Measurements from ENCODE around the gene NR2F6.

GRCh38 chr19:17281391-17282304, 35.9 kb upstream of the NR2F6 start, which contains the start of gene ANKLE1:
- TF ChIP-seq, protein P1, sequence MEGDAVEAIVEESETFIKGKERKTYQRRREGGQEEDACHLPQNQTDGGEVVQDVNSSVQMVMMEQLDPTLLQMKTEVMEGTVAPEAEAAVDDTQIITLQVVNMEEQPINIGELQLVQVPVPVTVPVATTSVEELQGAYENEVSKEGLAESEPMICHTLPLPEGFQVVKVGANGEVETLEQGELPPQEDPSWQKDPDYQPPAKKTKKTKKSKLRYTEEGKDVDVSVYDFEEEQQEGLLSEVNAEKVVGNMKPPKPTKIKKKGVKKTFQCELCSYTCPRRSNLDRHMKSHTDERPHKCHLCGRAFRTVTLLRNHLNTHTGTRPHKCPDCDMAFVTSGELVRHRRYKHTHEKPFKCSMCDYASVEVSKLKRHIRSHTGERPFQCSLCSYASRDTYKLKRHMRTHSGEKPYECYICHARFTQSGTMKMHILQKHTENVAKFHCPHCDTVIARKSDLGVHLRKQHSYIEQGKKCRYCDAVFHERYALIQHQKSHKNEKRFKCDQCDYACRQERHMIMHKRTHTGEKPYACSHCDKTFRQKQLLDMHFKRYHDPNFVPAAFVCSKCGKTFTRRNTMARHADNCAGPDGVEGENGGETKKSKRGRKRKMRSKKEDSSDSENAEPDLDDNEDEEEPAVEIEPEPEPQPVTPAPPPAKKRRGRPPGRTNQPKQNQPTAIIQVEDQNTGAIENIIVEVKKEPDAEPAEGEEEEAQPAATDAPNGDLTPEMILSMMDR (optimal IDR thresholded peaks at IDR 0.05 in 1 of 3, IDR thresholded peaks at IDR 0.05 in 1 of 3, conservative IDR thresholded peaks at IDR 0.05 in 1 of 3; ENCODE audit: extremely low read depth in 1 of 3, insufficient read depth in 2 of 3, low read length in 3 of 3): no peak
- no peak for TF ChIP-seq EZH2 (IDR thresholded peaks at IDR 0.05; ENCODE audit: low read length)

All from keratinocyte (primary cell).